ENCODE data around the gene ATP2B1. TPM values are rescaled to one million over a fixed set of nuclear protein-coding genes. Genes with fewer than 3 reads are reported as not detected.

ATP2B1 gene
- total and polyA plus RNA-seq, 3 donors from 2014 or later: 32.1 to 142 (median 98.7) TPM

- Histone ChIP-seq H3K27ac (no peak overlapping the region), H3K27me3 (no peaks in the 10 kb centered on the region), H3K4me1 (no peaks in the 10 kb centered on the region), H3K4me3 (no peak overlapping the region), H3K36me3 (ENCODE audit: low read depth, missing control alignments) (no peaks in the 10 kb centered on the region), H3K9me3 (no peaks in the 10 kb centered on the region)
- no peak for DNase-seq
- intact Hi-C loops (cut with DNase I; ENCODE audit: low total_unique reads): no loop called here
- WGBS, 2 donors: 81 to 85% methylated on average over 2 of the region's 2 CpGs
- TF ChIP-seq POLR2A (IDR thresholded peaks at IDR 0.05): no peak
- TF ChIP-seq CTCF (IDR thresholded peaks at IDR 0.05): no peak
Observed at GRCh38 chr12:89742337-89743022, 33.8 kb upstream of the ATP2B1 start.

- Histone ChIP-seq H3K4me1 (no peaks in the 10 kb centered on the region), H3K4me3 (no peak overlapping the region), H3K36me3 (ENCODE audit: low read depth, missing control alignments) (no peaks in the 10 kb centered on the region), H3K9me3 (no peaks in the 10 kb centered on the region), H3K27me3 (no peaks in the 10 kb centered on the region), H3K27ac (no peak overlapping the region)
- no peak for DNase-seq
- 93 to 95% methylated on average over 2 of the region's 2 CpGs for WGBS, 2 donors
- intact Hi-C loops (cut with DNase I; ENCODE audit: low total_unique reads): no loop called here
- TF ChIP-seq POLR2A (IDR thresholded peaks at IDR 0.05): no peak
- TF ChIP-seq CTCF (IDR thresholded peaks at IDR 0.05): no peak
Observed at GRCh38 chr12:89740943-89741342, 32.3 kb upstream of the ATP2B1 start.

GRCh38 chr12:89736995-89737394, 28.4 kb upstream of the ATP2B1 start:
- intact Hi-C loops (cut with DNase I; ENCODE audit: low total_unique reads): no loop called here

GRCh38 chr12:89733579-89734201, 25.1 kb upstream of the ATP2B1 start:
- no peaks in the 10 kb centered on the region for H3K9me3 ChIP-seq
- H3K27me3 ChIP-seq: no peaks in the 10 kb centered on the region
- 85 to 95% methylated on average over 5 of the region's 5 CpGs for WGBS, 2 donors
- H3K4me1 ChIP-seq: no peaks in the 10 kb centered on the region
- H3K4me3 ChIP-seq: no peak overlapping the region
- DNase-seq: no peak
- H3K27ac ChIP-seq: no peak overlapping the region
- no peaks in the 10 kb centered on the region for H3K36me3 ChIP-seq (ENCODE audit: low read depth, missing control alignments)
- TF ChIP-seq CTCF (IDR thresholded peaks at IDR 0.05) (no peak), POLR2A (IDR thresholded peaks at IDR 0.05) (no peak)
- intact Hi-C loops (cut with DNase I; ENCODE audit: low total_unique reads): no loop called here

More at GRCh38 chr12:89736995-89737394, 28.4 kb upstream of the ATP2B1 start:
- no peaks in the 10 kb centered on the region for H3K36me3 ChIP-seq (ENCODE audit: low read depth, missing control alignments)
- no peaks in the 10 kb centered on the region for H3K27me3 ChIP-seq
- no peak for TF ChIP-seq POLR2A (IDR thresholded peaks at IDR 0.05)
- no peak for TF ChIP-seq CTCF (IDR thresholded peaks at IDR 0.05)
- no peak for DNase-seq
- no peak overlapping the region for H3K4me3 ChIP-seq
- H3K4me1 ChIP-seq: no peaks in the 10 kb centered on the region
- no peaks in the 10 kb centered on the region for H3K9me3 ChIP-seq
- no peak overlapping the region for H3K27ac ChIP-seq
- 92% methylated on average over 1 of the region's 1 CpG for WGBS, 2 donors

GRCh38 chr12:89732522-89732921, 23.9 kb upstream of the ATP2B1 start:
- no peaks in the 10 kb centered on the region for H3K4me1 ChIP-seq
- H3K27me3 ChIP-seq: no peaks in the 10 kb centered on the region
- H3K36me3 ChIP-seq (ENCODE audit: low read depth, missing control alignments): no peaks in the 10 kb centered on the region
- no peak for TF ChIP-seq CTCF (IDR thresholded peaks at IDR 0.05)
- no peak for TF ChIP-seq POLR2A (IDR thresholded peaks at IDR 0.05)
- H3K9me3 ChIP-seq: no peaks in the 10 kb centered on the region
- WGBS, 2 donors: 44 to 53% methylated on average over 2 of the region's 2 CpGs
- H3K4me3 ChIP-seq: no peak overlapping the region
- no peak overlapping the region for H3K27ac ChIP-seq
- intact Hi-C loops (cut with DNase I; ENCODE audit: low total_unique reads): no loop called here
- no peak for DNase-seq
